ENCODE data around the gene NAGA.
"Not testable (repeated sequence)": the region's sequence is repeated elsewhere in the genome, so short reads cannot be mapped to it uniquely, and the experiment has no call there.

The NAGA gene

DNA sequence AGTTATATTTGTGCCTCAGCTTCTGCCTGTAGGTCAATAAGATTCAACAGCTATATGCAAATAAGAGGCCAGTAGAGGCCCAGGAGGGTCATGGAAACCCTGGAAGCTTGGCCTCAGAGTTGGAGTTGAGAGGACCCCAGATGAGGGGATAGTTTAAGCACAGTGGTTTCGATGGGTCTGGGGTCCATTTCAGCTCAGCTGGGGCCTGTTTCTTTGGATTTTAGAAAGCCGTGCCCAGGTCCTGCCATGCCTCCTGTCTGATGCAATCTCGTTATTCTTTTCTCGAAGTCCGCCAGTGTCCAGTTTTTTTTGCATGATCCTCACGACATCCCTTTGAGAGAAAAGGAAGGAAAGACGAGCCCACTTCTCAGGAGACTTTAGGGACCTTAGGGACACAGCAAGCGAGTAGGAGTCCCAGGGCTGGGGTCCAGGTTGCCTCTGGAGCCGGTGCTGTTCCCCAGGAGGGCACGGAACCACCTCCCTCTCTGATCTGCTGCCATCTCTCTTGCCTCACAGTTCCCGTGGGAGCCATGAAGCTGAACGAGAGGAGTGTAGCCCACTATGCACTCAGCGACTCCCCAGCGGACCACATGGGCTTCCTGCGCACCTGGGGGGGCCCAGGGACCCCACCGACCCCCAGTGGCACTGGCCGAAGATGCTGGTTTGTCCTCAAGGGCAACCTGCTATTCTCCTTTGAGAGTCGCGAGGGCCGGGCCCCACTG lies 6.3 kb upstream of the NAGA start:
- DNase-seq (ENCODE audit: low spot score) = no peak
- no peak for FAIRE-seq

DNA sequence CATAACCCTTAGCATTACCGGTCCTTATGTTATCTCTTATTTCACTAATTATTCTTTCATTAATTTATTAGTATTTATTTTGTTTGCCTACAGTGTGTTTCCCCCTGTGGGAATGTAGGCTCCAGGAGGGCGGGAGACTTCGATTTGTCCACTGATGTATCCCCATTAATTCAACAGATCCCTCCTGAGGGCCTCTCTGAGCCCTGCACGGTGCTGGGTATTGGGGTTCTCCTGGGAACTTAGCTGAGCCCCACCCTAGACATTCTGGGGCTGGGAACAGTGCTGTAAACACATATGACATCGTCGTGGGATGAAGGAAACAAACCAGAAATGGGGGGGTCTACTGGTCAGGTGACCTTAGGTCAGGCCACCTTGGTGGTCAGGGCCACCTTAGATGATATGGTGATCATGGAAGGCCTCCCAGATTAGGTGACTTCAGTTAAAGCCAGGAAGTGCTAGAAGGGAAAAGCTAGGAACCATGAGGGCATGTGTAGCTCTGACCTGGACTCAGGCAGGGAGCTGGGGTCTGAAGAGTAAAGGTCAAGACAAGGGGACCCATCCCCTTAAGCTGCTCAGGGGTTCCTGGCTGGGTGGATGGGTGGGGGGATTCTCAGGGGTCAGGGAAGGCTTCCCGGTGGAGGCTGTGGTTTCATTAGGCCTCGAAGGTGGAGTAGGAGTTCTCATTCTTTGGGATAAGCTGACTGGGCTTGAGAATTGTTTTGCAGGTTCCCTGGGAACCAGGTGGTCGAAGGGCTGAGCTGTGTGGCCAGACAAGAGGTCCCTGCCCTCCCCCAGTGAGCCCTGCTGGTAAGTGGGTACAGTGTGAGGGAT lies 4.4 kb upstream of the NAGA start:
- FAIRE-seq (peak; percentile 63), DNase-seq (ENCODE audit: low spot score) (no peak)

DNA sequence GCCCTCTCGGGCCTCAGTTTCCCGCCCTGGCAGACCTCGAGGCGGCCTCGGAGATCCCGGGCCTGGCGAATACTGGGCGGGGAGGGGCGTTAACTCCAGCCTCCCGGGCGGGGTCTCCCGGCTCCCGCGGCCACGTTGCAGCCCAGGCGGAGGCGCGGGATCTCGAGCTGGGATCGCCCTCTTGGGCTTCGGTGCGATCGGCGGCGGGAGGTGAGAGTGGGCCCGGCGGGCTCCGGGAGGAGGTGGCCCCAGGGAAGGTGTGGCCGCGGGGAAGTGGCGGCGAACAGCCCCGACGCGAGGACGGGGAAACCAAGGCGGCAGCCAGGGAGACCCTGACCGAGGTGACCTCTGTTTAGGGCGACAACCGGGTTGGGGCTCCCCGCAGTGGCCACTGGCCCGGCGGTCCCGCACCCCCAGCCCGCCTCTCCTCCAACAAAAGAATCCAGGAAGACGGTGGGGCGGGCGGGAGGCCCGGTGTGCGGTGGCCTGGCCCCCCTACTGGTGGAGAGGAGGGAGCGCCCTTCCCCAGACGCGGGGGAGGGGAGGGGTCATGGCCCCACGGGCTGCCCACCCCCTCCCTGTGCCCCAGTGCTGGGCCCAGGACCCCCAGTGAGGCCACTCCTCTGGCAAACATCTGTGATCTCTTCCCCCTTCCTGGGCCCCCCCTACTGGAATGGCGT lies 3.7 kb upstream of the NAGA start, which contains the start of gene PHETA2:
TSS of gene PHETA2 (plus strand) at position 117 of the 680 bp plus-strand sequence. CDS start 3,046 bp downstream, outside the sequence.
- DNase-seq (ENCODE audit: low spot score) = peak; percentile 47
- no peak for FAIRE-seq

DNA sequence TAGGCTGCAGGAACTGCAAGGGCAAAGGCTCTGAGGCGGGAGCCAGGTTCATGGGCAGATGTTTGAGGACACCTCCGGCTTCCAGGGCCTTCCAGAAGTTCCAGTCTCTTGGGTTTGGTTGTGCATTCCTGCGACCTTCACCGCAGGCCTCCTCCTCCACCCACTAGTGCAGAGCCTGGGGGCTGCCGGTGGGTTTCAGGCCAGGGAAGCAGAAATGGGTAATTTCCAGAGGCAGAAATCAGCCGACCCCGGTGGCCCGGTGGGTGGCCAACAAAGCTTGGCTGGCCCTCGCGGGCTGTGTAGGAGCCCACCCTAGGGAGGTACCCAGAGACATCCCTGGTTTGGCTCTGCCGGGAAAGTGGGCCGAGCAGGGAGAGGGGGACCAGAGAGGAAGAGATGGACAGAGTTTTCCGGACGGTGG lies 3.0 kb upstream of the NAGA start:
- FAIRE-seq = no peak
- no peak for DNase-seq (ENCODE audit: low spot score)

DNA sequence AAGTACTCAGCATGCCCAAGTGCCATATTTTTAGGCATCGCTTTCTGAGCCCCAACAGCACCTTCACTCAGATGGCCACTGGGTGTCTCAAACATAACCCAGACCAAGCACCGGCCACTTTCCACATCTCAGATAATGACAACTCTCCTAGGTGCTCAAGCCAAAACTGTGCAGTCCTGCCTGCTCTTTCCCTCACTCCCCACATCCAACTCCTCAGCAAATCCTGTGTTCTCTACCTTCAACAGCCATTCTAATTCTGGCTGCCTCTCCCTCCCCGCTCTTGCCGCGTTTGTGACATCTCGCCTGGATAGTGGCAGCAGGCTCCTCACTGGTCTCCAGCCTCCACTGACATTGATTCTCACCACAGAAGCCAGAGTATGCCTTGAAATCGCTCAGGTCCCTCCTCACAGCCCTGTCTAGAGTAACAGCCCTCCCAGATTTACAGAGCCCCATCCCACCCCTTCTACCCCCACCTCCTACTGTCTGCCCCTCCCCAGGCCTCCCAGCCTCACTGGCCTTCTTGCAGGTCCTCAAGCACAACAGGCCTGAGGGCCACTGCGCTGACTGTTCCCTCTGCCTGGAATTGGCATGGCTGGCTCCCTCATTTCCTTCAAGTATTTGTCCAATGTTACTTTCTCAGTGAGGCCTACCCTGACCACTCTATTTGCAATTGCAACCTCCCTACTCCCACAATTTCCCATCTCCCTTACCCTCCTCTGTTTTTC lies 2.2 kb upstream of the NAGA start:
- DNase-seq (ENCODE audit: low spot score) (no peak), FAIRE-seq (peak; percentile 55)

DNA sequence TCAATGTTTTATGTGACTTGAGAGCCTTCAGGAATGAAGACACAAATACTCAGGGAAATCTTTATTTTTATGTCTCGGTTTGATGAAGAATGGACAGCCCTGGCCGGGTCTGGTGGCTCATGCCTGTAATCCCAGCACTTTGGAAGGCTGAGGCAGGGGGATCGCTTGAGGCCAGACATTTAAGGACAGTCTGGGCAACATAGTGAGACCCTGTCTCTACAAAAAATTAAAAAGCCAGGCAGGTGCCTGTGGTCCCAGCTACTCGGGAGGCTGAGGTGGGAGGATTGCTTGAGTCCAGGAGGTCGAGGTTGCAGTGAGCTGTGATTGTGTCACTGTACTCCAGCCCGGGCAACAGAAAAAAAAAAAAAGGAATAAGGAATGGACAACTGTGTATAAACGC lies 896 bp upstream of the NAGA start:
- DNase-seq (ENCODE audit: low spot score) = not testable (repeated sequence)
- FAIRE-seq = peak; percentile 5

DNA sequence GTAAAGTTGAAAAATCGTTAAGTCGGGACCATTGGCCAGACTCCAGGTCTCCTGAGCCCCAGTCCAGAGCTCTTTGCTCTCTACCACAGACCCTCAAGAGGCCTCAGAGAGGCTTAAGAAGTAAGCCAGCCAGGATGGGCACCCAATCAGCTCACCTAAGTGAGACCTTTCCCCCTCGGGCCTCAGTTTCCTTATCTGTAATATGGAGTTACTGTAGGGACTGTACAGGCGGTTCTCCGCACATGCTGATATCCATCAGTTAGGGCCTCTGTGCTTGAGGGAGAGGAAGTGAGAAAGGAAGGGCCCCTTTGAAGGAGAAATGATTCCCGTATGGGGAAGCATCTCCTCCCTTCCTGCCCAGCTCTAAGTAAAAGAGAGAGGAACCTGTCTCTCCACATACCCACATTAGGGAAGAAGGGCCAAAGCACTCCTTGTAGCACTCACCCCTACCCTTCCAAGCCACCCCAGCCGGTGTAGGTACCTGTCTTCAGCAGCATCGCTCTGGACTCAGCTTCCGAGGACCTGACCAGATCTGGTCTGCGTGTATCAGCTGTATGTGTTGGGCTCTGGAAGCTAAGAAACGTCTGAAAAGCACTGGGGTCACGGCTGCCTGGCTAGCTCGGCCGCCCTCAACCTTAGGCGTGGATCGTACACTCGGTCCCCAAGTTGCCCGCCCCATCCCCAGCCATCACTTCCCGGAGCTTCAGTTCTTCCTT lies 653 bp downstream of the NAGA start:
- FAIRE-seq = no peak
- peak; percentile 25 for DNase-seq (ENCODE audit: low spot score)

DNA sequence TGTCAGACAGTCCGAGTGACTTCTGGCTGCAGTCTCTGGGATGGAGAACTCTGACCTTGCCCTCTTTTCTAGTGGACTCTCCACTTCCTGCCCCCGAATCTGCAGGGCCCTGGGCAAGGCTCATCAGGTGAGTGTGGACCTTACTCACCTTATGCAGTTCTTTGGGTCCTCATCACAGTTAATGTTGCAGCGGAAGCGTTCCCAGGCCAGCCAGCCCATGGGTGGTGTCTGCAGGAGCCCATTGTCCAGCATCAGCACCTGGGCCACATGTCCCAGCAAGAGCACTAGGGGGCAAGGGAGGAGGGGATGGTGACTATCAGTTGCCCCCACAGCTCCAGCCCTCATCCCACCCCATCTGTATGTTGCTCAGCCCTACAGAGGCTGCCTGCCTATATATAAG lies 2.3 kb downstream of the NAGA start:
- FAIRE-seq (no peak), DNase-seq (ENCODE audit: low spot score) (no peak)

DNA sequence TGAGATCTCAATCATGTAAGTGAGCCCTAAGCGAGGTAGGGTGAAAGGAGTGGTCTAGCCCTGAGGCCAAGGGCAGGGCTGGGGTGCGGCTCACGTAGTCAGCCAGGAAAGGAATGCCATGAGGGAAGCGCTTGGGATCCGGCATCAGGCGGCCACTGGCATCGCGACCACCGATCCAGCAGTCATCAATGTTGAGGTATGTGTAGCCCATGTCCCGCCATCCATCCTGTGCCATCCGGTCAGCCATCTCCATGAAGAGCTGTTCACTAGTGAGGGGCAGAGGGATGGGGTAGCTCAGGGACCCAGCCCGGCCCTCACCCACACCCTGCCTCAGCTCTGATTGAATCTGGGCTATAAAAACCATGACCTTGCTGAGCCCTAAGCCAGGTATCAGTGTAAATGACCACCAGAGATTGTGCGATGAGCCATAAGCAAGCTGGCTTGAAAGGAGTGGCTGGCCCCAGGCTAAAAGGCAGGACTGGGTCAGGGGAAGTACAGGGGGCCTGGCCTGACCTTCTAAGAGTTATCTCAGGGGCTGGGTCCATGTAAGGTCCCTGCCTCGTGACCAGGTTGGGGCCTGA lies 2.9 kb downstream of the NAGA start:
- peak; percentile 42 for FAIRE-seq
- no peak for DNase-seq (ENCODE audit: low spot score)

DNA sequence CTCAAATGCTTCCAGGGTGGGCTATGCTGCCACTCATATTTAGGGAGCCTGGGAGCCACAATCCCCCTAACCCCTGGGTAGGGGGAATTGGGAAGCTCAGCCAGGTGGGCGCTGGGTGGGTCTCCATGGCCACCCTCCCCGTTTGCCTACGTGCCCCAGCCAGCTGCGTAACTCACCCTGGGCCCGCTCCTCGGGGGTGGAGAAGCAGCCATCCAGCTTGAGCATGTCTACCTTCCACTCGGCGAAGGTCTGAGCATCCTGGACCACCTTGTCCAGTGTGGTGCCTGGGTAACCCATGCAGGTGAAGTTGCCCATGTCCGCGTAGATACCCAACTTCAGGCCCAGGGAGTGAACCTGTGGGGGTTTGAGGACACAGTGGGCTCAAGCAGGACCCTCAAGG lies 3.7 kb downstream of the NAGA start:
- FAIRE-seq (no peak), DNase-seq (ENCODE audit: low spot score) (no peak)

DNA sequence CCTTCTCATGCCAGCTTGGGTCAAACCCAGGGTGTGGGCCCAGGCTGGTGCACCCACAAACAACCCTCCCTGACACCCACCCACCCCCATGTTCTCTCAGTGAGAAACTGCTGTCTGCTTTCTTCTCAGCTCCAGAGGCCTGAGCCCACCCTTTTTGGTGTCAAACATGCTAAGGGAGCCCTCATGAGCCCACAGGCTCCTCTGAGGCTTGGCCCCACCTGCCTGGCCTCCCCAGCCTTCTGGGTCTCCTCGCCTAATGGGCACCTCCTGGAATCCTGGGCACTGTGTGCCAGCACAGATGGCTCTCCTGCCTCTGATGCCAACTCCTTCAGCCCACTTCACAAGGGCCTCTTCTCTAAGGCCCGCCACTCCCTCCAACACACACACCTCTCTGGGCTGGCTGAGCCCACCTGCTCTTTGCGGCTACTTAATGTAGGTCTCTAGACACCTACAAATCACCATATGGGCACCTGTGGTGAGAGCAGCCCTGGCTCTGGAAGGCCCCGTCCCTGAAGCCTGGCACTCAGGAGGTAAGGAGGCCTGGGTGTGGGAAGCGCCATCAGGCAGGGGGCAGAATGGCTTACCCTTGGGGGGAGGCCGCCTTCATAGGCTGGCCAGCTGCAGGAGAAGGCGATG lies 4.4 kb downstream of the NAGA start:
- FAIRE-seq = no peak
- no peak for DNase-seq (ENCODE audit: low spot score)

DNA sequence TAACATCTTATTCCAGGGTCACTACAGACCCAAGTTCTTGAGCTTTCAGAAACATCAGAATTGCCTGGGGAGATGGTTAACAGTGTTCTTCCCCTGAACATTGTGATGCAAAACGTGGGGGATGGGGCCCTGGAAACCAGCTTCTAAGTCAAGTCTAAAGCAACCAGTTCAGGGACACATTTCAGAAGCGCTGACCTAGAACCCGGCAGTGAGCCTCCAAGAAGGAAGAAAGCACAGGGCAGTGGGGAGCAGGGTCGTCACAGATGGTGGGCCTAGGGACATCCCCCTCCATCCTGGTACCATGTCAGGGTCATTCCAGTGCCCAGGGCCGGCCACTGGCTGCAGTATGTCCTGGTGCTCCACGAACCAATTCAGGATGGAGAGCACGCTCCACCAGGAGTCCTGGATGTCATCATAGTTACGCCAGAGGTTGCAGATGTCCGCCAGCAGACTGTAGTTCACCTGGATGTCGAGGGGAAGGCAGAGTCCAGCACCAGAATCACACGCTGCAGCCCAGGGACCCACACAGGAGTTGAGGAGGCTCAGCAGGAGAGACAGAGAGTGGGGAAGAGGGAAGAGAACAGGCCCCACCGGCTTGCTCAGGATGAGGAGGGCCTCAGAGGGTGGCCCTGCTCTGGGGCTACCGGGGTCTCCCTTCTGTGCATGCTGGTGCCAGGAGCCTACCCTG lies 5.0 kb downstream of the NAGA start:
- DNase-seq (ENCODE audit: low spot score) (no peak), FAIRE-seq (peak; percentile 20)

DNA sequence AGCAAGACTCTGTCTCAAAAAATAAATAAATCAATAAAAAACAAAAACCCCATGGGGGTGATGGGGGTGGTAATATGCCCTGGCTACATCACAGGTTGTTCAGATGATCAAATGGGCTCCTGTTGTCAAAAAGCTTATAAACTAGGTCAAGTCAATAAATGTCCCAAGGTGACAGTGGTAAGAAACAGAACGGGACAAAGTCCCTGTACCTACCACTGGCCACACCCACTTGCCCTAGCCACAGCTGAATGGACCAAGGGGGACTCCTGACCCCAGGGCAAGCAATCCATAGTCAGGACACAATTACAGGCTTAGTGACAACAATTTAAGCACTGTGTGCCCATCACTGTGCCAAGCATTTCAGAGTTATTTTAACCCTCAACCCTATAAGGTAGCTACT lies 6.0 kb downstream of the NAGA start:
- DNase-seq (ENCODE audit: low spot score) (no peak), FAIRE-seq (no peak)

DNA sequence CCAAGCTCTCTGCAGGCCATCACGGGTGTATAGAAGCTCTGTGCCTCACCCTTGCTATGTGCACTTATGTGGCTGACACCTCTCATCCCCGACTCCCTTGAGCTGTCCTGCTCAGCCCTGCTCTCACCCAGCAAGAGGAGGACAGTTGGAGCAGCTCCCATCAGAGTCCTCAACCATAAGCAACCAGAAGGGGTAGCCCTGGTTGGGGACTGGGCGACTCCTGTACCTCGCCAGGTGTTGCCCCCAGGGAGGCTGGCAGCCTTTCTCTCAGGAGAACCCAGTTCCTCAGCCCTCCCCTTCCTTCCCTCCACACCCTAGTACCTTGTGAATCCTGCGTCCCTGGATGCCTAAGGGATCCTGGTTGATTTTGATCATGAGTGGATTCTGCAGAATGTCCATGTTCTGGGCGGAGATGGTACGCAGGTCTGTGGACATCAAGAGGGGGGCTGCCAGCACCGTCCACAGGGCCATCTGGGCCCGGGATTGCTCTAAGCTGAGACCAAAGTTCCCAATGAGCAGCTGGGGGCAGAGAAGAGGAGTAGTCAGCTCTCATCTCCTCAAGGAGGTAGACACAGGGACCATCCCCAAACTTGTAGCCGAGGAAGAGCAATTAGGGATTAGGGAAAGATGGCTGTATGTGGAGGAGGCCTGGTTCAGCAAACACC lies 8.0 kb downstream of the NAGA start:
- no peak for DNase-seq (ENCODE audit: low spot score)
- no peak for FAIRE-seq

DNA sequence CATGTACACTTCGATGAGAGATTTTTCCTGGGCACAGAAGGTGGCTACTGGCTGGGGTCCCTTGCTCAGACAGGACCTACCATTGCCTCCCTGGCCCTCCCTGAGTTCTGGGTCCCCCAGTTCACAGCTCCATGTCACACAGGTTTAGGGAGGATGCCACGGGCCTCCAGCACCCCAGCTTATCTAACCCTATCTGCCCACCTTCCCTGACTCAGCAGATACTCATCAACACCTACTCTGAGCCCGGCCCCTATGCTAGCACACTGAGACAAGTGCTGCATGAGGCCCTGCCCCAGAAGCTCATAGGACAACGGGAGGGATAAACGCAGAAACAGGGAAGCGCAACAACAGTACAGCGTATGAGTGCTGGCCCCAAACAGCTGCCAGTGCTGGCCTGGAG lies 9.6 kb downstream of the NAGA start:
- DNase-seq (ENCODE audit: low spot score) (no peak), FAIRE-seq (peak; percentile 17)

DNA sequence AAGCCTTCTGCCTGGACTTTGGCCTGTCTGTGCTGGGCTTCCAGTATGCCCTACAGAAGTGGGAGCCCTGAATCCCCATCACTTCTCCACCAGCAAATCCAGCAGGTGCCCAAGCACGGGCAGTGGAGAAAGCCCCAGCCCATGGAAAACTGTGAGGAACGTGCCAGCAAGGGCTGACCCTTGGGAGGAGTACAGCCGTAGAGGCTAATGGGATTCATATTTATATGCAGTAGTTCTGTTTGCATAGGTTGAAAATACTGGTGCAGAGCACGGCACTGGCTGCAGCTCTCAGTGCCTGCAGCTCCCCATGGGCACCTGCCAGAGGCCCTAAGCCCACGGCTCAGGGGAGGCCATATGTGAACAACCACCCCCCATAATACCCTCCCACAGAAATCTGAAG lies 10.1 kb downstream of the NAGA start:
- DNase-seq (ENCODE audit: low spot score) (no peak), FAIRE-seq (no peak)

DNA sequence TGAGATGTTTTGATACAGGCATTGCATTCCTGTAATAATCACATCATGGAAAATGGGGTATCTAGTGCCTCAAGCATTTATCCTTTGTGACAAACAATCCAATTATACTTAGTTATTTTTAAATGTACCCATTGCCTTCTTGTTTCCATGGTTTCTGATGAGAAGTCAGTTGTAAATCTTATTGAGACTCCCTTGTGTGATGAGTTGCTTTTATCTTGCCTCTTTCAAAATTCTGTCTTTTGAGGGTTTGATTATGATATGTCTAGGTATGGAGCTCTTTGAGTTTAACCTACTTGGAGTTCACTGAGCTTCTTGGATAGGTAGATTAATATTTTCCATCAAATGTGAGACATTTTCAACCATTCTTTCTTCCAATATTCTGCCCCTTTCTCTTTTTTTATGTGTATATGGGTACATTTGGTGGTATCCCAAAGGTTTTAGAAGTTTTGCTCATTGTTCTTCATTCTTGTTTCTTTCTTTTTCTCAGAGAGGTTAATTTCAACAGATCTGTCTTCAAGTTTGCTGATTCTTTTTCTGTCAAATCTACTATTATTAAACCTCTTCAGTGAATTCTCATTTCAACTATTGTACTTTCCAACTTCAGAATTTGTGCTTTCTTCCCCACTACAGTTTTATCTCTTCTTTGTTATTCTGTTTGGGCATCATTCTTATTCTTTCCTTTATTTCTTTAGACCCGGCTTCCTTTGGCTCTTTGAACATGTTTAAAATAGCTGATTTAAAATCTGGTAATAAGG lies 13.7 kb downstream of the NAGA start:
- FAIRE-seq = no peak
- DNase-seq (ENCODE audit: low spot score) = no peak

DNA sequence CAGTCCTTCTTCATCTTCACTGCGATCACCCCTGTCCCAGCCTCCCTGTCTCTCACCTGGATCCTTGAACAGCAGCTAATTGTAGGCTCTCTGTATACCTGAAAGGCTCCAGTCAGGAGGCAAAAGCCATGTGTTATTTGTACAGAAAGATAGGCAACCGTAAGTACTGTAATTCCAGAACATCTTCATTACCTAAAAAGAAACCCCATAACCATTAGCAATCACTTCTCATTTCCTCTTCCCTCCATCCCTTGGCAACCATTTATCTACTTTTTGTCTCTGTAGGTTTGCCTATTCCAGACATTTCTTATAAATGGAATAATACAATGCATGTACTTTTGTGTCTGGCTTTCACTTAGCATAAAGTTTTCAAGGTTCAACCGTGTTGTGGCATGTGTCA lies 17.8 kb downstream of the NAGA start:
- DNase-seq (ENCODE audit: low spot score) (no peak), FAIRE-seq (no peak)
